HCT116 (cell line): ENCODE measurements around the gene CNGA3.

Source experiments
- CTCF ChIP-seq, 3 experiments: fragments of 200-600 bp in 1 of 3; sonication (generic) in 1 of 3; IDR thresholded peaks in 2 of 3; conservative IDR thresholded peaks in 1 of 3; 2 replicates each; pipeline ENCODE4 v1.5.1; 2012 to 2017; ENCODE audit warnings: low read depth in 2 of 3, low read length in 2 of 3, antibody characterized with exemption in 1 of 3, borderline replicate concordance in 1 of 3, control low read depth in 1 of 3, mild to moderate bottlenecking in 1 of 3, mixed read lengths in 1 of 3, mixed run types in 1 of 3, moderate library complexity in 1 of 3; ENCODE audit not compliant: insufficient read depth in 1 of 3
- ELF1 ChIP-seq: IDR thresholded peaks from 2 replicates; pipeline ENCODE4 v1.6.1; 2012; ENCODE audit warnings: low read depth, borderline replicate concordance
- POLR2AphosphoS5 ChIP-seq: IDR thresholded peaks from 2 replicates; pipeline ENCODE4 v1.6.1; 2011; ENCODE audit warnings: mild to moderate bottlenecking, low read depth, low read length, moderate library complexity

DNA sequence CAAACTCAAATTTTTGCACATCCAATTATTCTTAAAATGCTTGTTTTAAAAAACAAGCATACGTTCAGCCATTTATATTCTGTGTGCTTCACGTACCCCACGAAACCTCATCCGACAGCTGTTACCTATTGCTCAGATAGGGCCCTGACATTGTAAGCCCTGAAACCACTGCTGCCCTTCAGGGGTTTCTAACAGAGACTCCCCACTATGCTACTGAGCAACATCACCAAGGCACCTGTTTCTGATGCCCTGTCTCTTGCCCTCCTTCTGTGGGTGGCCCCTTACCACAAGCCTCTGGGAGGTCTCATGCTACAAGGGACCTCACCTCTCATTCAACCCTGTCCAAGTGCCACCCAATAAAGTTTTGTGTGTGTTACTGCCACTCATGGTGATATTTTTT is 18.5 kb upstream of the CNGA3 start:
- TF ChIP-seq CTCF (IDR thresholded peaks at IDR 0.05 in 2 of 3, conservative IDR thresholded peaks at IDR 0.05 in 1 of 3; ENCODE audit: borderline replicate concordance in 1 of 3, insufficient read depth in 1 of 3, low read depth in 2 of 3, low read length in 2 of 3) (no peak), POLR2AphosphoS5 (no peak), ELF1 (no peak)
